Calu3 (cell line): ENCODE measurements around the gene HDAC4. TPM values are rescaled to one million over a fixed set of nuclear protein-coding genes. Genes with fewer than 3 reads are reported as not detected.

Experiments used
- BruUV-seq: library from RNA; stranded (reverse); fragments of 400-500 nt; replicated peaks from 2 replicates; lab custom pipeline; 2021; lab: Mats Ljungman, UMichigan
- CTCF ChIA-PET: fragments of 300-600 bp; sonication (Branson Sonifier 250); formaldehyde crosslinking; loops from one replicate; lab custom pipeline; 2022; ENCODE audit warnings: antibody characterized with exemption; lab: Charles Lee
- DNase-seq: peaks from one replicate; pipeline ENCODE4 v3.0.0; 2022
- H3K27ac Mint-ChIP-seq: one replicate; pipeline ENCODE4 v1.8.0; 2022; ENCODE audit warnings: mixed read lengths; ENCODE audit not compliant: unreplicated experiment
- H3K27me3 Mint-ChIP-seq: one replicate; pipeline ENCODE4 v1.8.0; 2022; ENCODE audit warnings: mixed read lengths; ENCODE audit not compliant: unreplicated experiment
- H3K36me3 Mint-ChIP-seq: one replicate; pipeline ENCODE4 v1.8.0; 2022; ENCODE audit warnings: mild to moderate bottlenecking, moderate library complexity, mixed read lengths; ENCODE audit not compliant: insufficient read depth, unreplicated experiment
- H3K4me1 Mint-ChIP-seq: one replicate; pipeline ENCODE4 v1.8.0; 2022; ENCODE audit warnings: mild to moderate bottlenecking, low read depth, mixed read lengths; ENCODE audit not compliant: unreplicated experiment
- H3K4me3 Mint-ChIP-seq: one replicate; pipeline ENCODE4 v1.8.0; 2022; ENCODE audit warnings: mild to moderate bottlenecking, low read depth, moderate library complexity, mixed read lengths; ENCODE audit not compliant: unreplicated experiment
- H3K9me3 Mint-ChIP-seq: one replicate; pipeline ENCODE4 v1.8.0; 2022; ENCODE audit warnings: low read depth, mixed read lengths; ENCODE audit not compliant: unreplicated experiment
- intact Hi-C: fragments of 100-400 bp; cut with micrococcal nuclease; formaldehyde crosslinking; loops from one replicate; pipeline ENCODE4 v1.10.0; 2022; ENCODE audit not compliant: unreplicated experiment
- total RNA-seq: library from RNA; stranded (reverse); gene quantifications from 2 replicates; pipeline ENCODE4 v1.2.3, GENCODE V29; 2022
- TF ChIP-seq, protein P1 (sequence below): fragments of 200-600 bp; IDR thresholded peaks from one replicate; pipeline ENCODE4 v1.8.0; 2022; ENCODE audit warnings: antibody characterized with exemption; ENCODE audit not compliant: unreplicated experiment

HDAC4 gene
- total RNA-seq, 1 experiment from 2014 or later: 39.6 TPM

DNA sequence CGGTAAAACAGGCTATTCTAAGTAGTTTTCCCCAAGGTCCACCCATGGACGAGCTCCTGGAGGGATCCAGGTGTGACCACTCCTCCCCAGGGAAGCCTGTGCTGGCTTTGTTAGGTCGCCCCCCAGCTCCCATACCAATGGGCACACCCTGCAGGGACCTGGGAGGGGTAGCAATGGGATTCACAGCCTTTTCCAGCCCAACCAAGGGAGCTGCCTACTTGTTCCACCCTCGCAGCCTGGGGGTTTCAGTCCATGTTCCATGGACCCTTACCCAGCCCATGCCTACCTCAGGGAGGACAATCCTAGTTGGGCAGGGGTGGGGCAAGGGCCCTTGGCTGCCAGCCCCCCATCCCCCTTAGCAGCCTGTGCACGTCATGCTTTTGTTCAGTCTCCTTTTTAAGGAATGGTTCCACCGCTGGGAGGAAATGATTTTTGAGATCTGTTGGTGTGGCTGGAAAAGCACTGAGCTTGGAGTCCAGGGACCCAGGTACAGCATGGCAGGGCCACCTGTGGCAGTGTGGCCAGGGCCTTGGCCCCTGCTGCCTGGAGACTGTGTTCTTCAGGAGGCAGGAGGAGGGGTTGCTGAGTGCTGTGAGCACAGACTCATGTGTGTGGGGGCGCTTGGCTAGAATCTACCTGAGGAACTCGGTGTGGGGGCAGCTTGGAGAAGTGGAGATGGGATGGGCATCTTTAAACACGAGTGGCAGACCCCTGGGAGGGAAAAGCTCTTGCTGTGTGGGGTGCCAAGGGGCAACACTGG is 386.2 kb downstream of the HDAC4 start:
- BruUV-seq: no TSS peak
- DNase-seq: no peak
- no peaks in the 10 kb centered on the region for H3K9me3 Mint-ChIP-seq
- H3K36me3 Mint-ChIP-seq: no peaks in the 10 kb centered on the region
- H3K27me3 Mint-ChIP-seq: peaks cover 38% of the 10 kb centered on the region
- H3K4me3 Mint-ChIP-seq: no peak overlapping the region
- TF ChIP-seq, protein P1, sequence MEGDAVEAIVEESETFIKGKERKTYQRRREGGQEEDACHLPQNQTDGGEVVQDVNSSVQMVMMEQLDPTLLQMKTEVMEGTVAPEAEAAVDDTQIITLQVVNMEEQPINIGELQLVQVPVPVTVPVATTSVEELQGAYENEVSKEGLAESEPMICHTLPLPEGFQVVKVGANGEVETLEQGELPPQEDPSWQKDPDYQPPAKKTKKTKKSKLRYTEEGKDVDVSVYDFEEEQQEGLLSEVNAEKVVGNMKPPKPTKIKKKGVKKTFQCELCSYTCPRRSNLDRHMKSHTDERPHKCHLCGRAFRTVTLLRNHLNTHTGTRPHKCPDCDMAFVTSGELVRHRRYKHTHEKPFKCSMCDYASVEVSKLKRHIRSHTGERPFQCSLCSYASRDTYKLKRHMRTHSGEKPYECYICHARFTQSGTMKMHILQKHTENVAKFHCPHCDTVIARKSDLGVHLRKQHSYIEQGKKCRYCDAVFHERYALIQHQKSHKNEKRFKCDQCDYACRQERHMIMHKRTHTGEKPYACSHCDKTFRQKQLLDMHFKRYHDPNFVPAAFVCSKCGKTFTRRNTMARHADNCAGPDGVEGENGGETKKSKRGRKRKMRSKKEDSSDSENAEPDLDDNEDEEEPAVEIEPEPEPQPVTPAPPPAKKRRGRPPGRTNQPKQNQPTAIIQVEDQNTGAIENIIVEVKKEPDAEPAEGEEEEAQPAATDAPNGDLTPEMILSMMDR: no peak
- no peak overlapping the region for H3K27ac Mint-ChIP-seq
- CTCF ChIA-PET: no interaction called here
- H3K4me1 Mint-ChIP-seq: no peaks in the 10 kb centered on the region
- intact Hi-C loops: no loop called here

DNA sequence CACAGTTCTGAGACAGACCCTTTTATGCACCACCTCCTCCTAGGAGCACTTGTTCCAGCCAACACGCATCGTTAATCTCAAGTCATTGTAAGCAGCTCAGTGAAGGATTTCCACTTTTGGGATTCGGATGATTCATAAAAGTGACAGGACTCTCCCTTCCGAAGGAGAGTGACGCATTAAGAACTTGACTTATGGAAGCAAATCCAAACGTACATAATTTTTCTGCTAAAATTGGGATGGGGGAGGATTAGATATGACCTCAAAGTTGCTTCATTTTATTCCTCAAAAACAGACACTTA is 387.2 kb downstream of the HDAC4 start:
- Mint-ChIP-seq H3K27me3 (peaks cover 46% of the 10 kb centered on the region), H3K4me3 (no peak overlapping the region), H3K9me3 (no peaks in the 10 kb centered on the region), H3K4me1 (no peaks in the 10 kb centered on the region), H3K36me3 (no peaks in the 10 kb centered on the region), H3K27ac (no peak overlapping the region)
- no peak for DNase-seq
- TF ChIP-seq, protein P1: no peak
- BruUV-seq: no TSS peak
- CTCF ChIA-PET: no interaction called here
- intact Hi-C loops: no loop called here

DNA sequence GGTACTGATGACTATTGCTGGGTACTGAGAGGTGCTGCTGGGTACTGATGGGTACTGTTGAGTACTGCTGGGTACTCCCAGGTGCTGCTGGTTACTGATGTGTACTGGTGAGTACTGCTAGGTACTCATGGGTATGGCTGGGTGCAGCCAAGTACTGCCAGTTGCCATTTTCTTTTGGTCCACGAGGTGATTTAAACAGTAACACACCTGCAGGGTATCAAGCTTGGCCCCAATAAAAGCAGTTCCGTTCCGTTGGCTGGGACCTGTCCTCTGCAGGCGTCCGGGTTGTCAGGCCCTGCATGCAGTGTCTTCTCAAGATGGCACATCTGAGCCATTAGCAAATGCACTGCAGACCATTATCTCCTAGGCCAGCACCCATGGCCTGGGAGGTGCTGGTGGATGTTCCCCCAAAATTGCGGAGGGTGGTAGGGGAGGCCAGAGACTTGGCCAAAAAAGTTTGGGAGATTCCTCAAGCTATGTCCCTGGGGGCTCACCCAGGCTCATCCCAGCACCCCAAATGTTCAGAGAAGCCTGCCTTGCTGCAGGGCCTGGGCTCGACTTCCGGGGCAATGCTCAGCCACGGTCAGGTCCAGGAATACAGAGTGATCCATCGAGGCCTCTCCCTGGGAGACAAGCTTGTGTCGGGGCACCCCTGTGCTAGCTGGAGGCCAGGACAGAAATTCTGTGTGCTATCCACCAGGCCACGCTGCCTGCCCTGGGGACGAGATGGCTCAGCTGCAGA is 387.7 kb downstream of the HDAC4 start:
- Mint-ChIP-seq H3K9me3 (no peaks in the 10 kb centered on the region), H3K27me3 (peaks cover 51% of the 10 kb centered on the region), H3K27ac (no peak overlapping the region), H3K4me1 (no peaks in the 10 kb centered on the region), H3K36me3 (no peaks in the 10 kb centered on the region), H3K4me3 (no peak overlapping the region)
- TF ChIP-seq, protein P1: no peak
- DNase-seq: no peak
- intact Hi-C loops: no loop called here
- BruUV-seq: no TSS peak
- CTCF ChIA-PET: no interaction called here

DNA sequence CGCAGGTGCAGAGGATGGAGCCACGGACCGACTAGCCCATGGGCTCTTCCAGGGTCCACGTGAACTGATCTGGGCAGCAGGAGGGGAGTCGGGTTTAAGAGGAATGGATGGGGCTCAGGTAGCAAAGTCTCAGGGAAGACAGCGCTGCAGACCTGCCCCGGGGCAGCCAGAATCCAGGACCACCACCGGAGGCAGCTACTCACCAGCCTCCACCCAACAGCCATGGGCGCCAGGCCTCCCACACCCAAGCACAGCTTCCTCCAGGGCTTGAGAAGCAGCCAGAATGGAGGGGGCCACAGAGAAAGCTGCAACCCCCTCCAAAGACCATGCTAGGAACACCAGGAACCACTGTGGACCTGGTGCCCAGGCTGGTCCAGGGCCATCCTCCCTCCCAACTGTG is 388.6 kb downstream of the HDAC4 start:
- Mint-ChIP-seq H3K27ac (no peak overlapping the region), H3K27me3 (peaks cover 60% of the 10 kb centered on the region)
- BruUV-seq: no TSS peak

More for the DNA sequence above, 388.6 kb downstream of the HDAC4 start:
- no peaks in the 10 kb centered on the region for H3K36me3 Mint-ChIP-seq
- no peak for DNase-seq
- no peaks in the 10 kb centered on the region for H3K9me3 Mint-ChIP-seq
- no peak overlapping the region for H3K4me3 Mint-ChIP-seq
- intact Hi-C loops: no loop called here
- TF ChIP-seq, protein P1: no peak
- CTCF ChIA-PET: no interaction called here
- H3K4me1 Mint-ChIP-seq: no peaks in the 10 kb centered on the region
